EL (cell line): ENCODE data around the gene TMEM219.
A peak's percentile ranks its signal among the peaks of the same experiment; 100 is the strongest.
"Not testable (repeated sequence)": the region's sequence is repeated elsewhere in the genome, so short reads cannot be mapped to it uniquely, and the experiment has no call there.

ENCODE experiments used
- DNase-seq: peaks from one replicate; pipeline ENCODE4 v3.0.0-alpha.2; 2016

Gene TMEM219

GRCh38 chr16:29996766-29997250 lies 34.9 kb downstream of the TMEM219 start:
- no peak for DNase-seq

- DNase-seq: no peak
Observed at GRCh38 chr16:29999605-30000004, 37.7 kb downstream of the TMEM219 start.

- DNase-seq: no peak
Observed at GRCh38 chr16:30000735-30001631, 39.1 kb downstream of the TMEM219 start.

- no peak for DNase-seq
Observed at GRCh38 chr16:30002614-30003346, 40.9 kb downstream of the TMEM219 start.

- no peak for DNase-seq
Observed at GRCh38 chr16:30003670-30004423, 42.0 kb downstream of the TMEM219 start.

GRCh38 chr16:30004424-30004776 lies 42.5 kb downstream of the TMEM219 start:
- no peak for DNase-seq

GRCh38 chr16:30004811-30005242 lies 42.9 kb downstream of the TMEM219 start:
- DNase-seq: no peak

GRCh38 chr16:30005341-30006094 lies 43.6 kb downstream of the TMEM219 start:
- peak; percentile 35 for DNase-seq

- DNase-seq: no peak
Observed at GRCh38 chr16:30006095-30006473, 44.2 kb downstream of the TMEM219 start.

GRCh38 chr16:30006659-30007377 lies 44.9 kb downstream of the TMEM219 start:
- no peak for DNase-seq

- DNase-seq: no peak
Observed at GRCh38 chr16:30007378-30007895, 45.6 kb downstream of the TMEM219 start.

- DNase-seq: no peak
Observed at GRCh38 chr16:30009085-30009862, 47.4 kb downstream of the TMEM219 start.

GRCh38 chr16:30009990-30010843 lies 48.3 kb downstream of the TMEM219 start:
- no peak for DNase-seq

- DNase-seq: no peak
Observed at GRCh38 chr16:30010844-30011713, 49.2 kb downstream of the TMEM219 start, which contains the start of gene DOC2A. Gene DOC2A, minus strand, starts transcription at chr16:30011027. Its CDS starts 805 bp downstream, at chr16:30010222.

- DNase-seq: no peak
Observed at GRCh38 chr16:30011714-30012504, 50.0 kb downstream of the TMEM219 start.

- not testable (repeated sequence) for DNase-seq
Observed at GRCh38 chr16:30012598-30012997, 50.7 kb downstream of the TMEM219 start.

GRCh38 chr16:30015450-30015849 lies 53.6 kb downstream of the TMEM219 start:
- DNase-seq: not testable (repeated sequence)
